ENCODE results near the gene TTC13.

GRCh38 chr1:230878591-230878990 lies 100.1 kb downstream of the TTC13 start:
- no peak for TF ChIP-seq EZH2phosphoT487 (IDR thresholded peaks at IDR 0.05; ENCODE audit: borderline replicate concordance, low read length)
- TF ChIP-seq EZH2 (IDR thresholded peaks at IDR 0.05; ENCODE audit: low read length, unreplicated experiment): no peak
- TF ChIP-seq CTCF (conservative IDR thresholded peaks at IDR 0.05; ENCODE audit: low read depth, low read length): no peak
